Measurements from ENCODE around the gene HFM1.
"Not testable (repeated sequence)": the region's sequence is repeated elsewhere in the genome, so short reads cannot be mapped to it uniquely, and the experiment has no call there.

HFM1 gene

DNA sequence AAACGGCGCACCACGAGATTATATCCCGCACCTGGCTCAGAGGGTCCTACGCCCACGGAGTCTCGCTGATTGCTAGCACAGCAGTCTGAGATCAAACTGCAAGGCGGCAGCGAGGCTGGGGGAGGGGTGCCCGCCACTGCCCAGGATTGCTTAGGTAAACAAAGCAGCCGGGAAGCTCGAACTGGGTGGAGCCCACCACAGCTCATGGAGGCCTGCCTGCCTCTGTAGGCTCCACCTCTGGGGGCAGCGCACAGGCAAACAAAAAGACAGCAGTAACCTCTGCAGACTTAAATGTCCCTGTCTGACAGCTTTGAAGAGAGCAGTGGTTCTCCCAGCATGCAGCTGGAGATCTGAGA is 117.7 kb downstream of the HFM1 start:
- not testable (repeated sequence) for H2AK5ac ChIP-seq (ENCODE audit: low read depth, low read length); H4K8ac ChIP-seq (ENCODE audit: low read depth, low read length); H3K36me3 ChIP-seq (replicated peaks in 1 of 2; ENCODE audit: control insufficient read depth in 2 of 2, insufficient read depth in 2 of 2, low read length in 2 of 2); H3K9me3 ChIP-seq (replicated peaks in 1 of 2; ENCODE audit: control insufficient read depth in 2 of 2, insufficient read depth in 1 of 2, low read depth in 1 of 2, low read length in 2 of 2); H3K4me2 ChIP-seq (ENCODE audit: insufficient read depth, low read length, poor library complexity, severe bottlenecking); H2BK5ac ChIP-seq (ENCODE audit: low read length); H3K9ac ChIP-seq (ENCODE audit: low read depth, low read length, poor library complexity); H3K14ac ChIP-seq (ENCODE audit: low read length); DNase-seq (ENCODE audit: low spot score); H3K4me3 ChIP-seq (ENCODE audit: low read length in 2 of 2); H2BK120ac ChIP-seq (ENCODE audit: low read depth, low read length); H2AFZ ChIP-seq (ENCODE audit: low read length); H3K4ac ChIP-seq (ENCODE audit: low read length); H3K23ac ChIP-seq (ENCODE audit: low read depth, low read length, poor library complexity); H2BK15ac ChIP-seq (ENCODE audit: low read length); H3K27me3 ChIP-seq (ENCODE audit: control insufficient read depth in 3 of 3, insufficient read depth in 3 of 3, low read depth in 1 of 3, low read length in 3 of 3); H4K91ac ChIP-seq (ENCODE audit: low read depth, low read length, poor library complexity); H3K4me1 ChIP-seq (ENCODE audit: control insufficient read depth in 2 of 2, insufficient read depth in 1 of 2, low read depth in 1 of 2, low read length in 2 of 2); H2BK12ac ChIP-seq (ENCODE audit: low read length); H3K27ac ChIP-seq (replicated peaks; ENCODE audit: low read length); H3K79me1 ChIP-seq (ENCODE audit: low read depth, low read length); H3K18ac ChIP-seq (ENCODE audit: low read length)
- WGBS, 2 donors (ENCODE audit: extremely low coverage in 2 of 2, insufficient read length in 2 of 2, insufficient replicate concordance in 1 of 2): no CpG with 5 or more reads among the region's 13 CpGs

DNA sequence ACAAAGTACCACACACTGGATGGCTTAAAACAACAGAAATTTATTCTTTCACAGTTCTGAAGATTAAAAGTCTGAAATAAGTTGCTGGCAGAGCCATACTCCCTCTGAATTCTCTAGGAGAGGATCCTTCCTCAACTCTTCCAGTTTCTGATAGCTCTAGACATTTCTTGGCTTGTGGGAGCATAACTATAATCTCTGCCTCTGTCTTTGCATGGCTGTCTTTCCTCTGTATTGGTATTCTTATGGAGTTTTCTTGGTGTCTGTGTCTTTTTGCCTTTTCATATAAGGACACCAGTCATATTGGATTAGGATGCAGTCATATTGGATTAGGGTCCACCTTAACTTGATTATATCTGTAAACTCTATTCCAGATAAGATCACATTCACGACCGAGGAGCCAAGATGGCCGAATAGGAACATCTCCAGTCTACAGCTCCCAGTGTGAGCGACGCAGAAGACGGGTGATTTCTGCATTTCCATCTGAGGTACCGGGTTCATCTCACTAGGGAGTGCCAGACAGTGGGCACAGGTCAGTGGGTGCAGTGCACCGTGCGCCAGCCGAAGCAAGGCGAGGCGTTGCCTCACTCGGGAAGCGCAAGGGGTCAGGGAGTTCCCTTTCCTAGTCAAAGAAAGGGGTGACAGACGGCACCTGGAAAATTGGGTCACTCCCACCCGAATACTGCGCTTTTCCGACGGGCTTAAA is 118.2 kb downstream of the HFM1 start:
- H3K9ac ChIP-seq (ENCODE audit: low read depth, low read length, poor library complexity); H3K23ac ChIP-seq (ENCODE audit: low read depth, low read length, poor library complexity); H3K27ac ChIP-seq (replicated peaks; ENCODE audit: low read length): not testable (repeated sequence)

DNA sequence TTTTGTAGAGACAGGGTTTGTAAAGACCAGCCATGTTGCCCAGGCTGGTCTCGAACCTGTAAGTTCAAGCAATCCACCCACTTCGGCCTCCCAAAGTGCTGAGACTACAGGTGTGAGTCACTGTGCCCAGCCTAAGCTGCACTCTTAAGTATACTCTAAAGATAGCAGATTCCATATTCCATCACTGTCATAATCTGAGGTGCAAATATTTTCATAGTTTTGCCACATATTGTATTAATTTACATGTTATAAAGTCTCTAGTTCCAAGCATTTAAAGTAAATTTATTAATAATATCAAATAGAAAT is 121.3 kb downstream of the HFM1 start:
- no CpG with 5 or more reads among the region's 2 CpGs for WGBS, 2 donors (ENCODE audit: extremely low coverage in 2 of 2, insufficient read length in 2 of 2, insufficient replicate concordance in 1 of 2)
- H2BK120ac ChIP-seq (ENCODE audit: low read depth, low read length): no peak overlapping the region

More for the DNA sequence above, 118.2 kb downstream of the HFM1 start:
- H2BK15ac ChIP-seq (ENCODE audit: low read length); H3K9me3 ChIP-seq (replicated peaks in 1 of 2; ENCODE audit: control insufficient read depth in 2 of 2, insufficient read depth in 1 of 2, low read depth in 1 of 2, low read length in 2 of 2); H3K4me3 ChIP-seq (ENCODE audit: low read length in 2 of 2); H2BK12ac ChIP-seq (ENCODE audit: low read length); H3K4me2 ChIP-seq (ENCODE audit: insufficient read depth, low read length, poor library complexity, severe bottlenecking); H3K36me3 ChIP-seq (replicated peaks in 1 of 2; ENCODE audit: control insufficient read depth in 2 of 2, insufficient read depth in 2 of 2, low read length in 2 of 2); H4K91ac ChIP-seq (ENCODE audit: low read depth, low read length, poor library complexity); H2BK5ac ChIP-seq (ENCODE audit: low read length); H3K27me3 ChIP-seq (ENCODE audit: control insufficient read depth in 3 of 3, insufficient read depth in 3 of 3, low read depth in 1 of 3, low read length in 3 of 3); H2AK5ac ChIP-seq (ENCODE audit: low read depth, low read length); DNase-seq (ENCODE audit: low spot score); H3K14ac ChIP-seq (ENCODE audit: low read length); H3K4ac ChIP-seq (ENCODE audit: low read length); H3K79me1 ChIP-seq (ENCODE audit: low read depth, low read length); H3K4me1 ChIP-seq (ENCODE audit: control insufficient read depth in 2 of 2, insufficient read depth in 1 of 2, low read depth in 1 of 2, low read length in 2 of 2); H2AFZ ChIP-seq (ENCODE audit: low read length); H2BK120ac ChIP-seq (ENCODE audit: low read depth, low read length); H3K18ac ChIP-seq (ENCODE audit: low read length); H4K8ac ChIP-seq (ENCODE audit: low read depth, low read length): not testable (repeated sequence)
- WGBS, 2 donors (ENCODE audit: extremely low coverage in 2 of 2, insufficient read length in 2 of 2, insufficient replicate concordance in 1 of 2): no CpG with 5 or more reads among the region's 19 CpGs

DNA sequence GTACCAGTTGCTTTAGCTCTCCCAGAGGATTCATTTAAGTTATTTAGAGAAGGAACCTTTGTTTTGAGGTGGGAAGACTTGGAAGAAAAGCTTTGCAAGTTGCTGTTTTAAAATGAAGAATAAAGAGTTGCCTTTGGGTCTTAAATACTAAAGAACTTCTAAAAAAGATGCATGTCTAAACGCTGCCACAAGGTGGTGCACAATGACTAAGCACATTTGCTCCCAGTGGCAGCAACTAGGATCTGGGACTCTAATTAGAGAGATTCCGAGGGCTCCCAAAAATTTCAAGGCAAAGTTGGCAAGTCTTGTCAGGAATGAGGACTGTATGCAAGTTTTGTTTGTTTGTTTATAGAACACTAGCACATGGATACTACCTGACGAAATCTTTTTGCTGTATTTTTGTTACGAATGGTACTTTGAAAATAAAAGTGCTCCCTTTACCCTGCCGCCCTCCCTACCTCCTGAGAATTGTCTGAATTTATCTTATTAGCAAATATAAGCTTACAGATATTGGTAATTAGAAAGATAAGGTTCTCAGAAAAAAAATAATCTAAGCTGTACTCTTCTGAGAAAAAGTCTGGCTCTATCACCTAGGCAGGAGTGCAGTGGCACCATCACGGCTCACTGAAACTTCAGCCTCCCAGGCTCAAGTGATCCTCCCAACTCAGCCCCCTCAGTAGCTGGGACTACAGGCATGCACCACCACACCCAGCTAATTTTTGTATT is 121.8 kb downstream of the HFM1 start:
- Histone ChIP-seq H3K27me3 (ENCODE audit: control insufficient read depth in 3 of 3, insufficient read depth in 3 of 3, low read depth in 1 of 3, low read length in 3 of 3) (no peaks in the 10 kb centered on the region), H2BK120ac (ENCODE audit: low read depth, low read length) (no peak overlapping the region), H3K9ac (ENCODE audit: low read depth, low read length, poor library complexity) (no peak overlapping the region), H3K4me1 (ENCODE audit: control insufficient read depth in 2 of 2, insufficient read depth in 1 of 2, low read depth in 1 of 2, low read length in 2 of 2) (no peaks in the 10 kb centered on the region), H2BK15ac (ENCODE audit: low read length) (no peak overlapping the region), H3K79me1 (ENCODE audit: low read depth, low read length) (no peaks in the 10 kb centered on the region), H3K18ac (ENCODE audit: low read length) (no peak overlapping the region), H3K4me3 (ENCODE audit: low read length in 2 of 2) (no peak overlapping the region), H4K8ac (ENCODE audit: low read depth, low read length) (no peak overlapping the region), H3K14ac (ENCODE audit: low read length) (no peak overlapping the region), H3K27ac (replicated peaks; ENCODE audit: low read length) (no peak overlapping the region), H2BK12ac (ENCODE audit: low read length) (no peak overlapping the region), H2AK5ac (ENCODE audit: low read depth, low read length) (no peak overlapping the region), H4K91ac (ENCODE audit: low read depth, low read length, poor library complexity) (no peak overlapping the region), H2AFZ (ENCODE audit: low read length) (peak overlapping the region; percentile 24), H3K4me2 (ENCODE audit: insufficient read depth, low read length, poor library complexity, severe bottlenecking) (no peak overlapping the region), H2BK5ac (ENCODE audit: low read length) (no peak overlapping the region), H3K9me3 (replicated peaks in 1 of 2; ENCODE audit: control insufficient read depth in 2 of 2, insufficient read depth in 1 of 2, low read depth in 1 of 2, low read length in 2 of 2) (no peaks in the 10 kb centered on the region), H3K4ac (ENCODE audit: low read length) (no peak overlapping the region), H3K36me3 (replicated peaks in 1 of 2; ENCODE audit: control insufficient read depth in 2 of 2, insufficient read depth in 2 of 2, low read length in 2 of 2) (no peaks in the 10 kb centered on the region), H3K23ac (ENCODE audit: low read depth, low read length, poor library complexity) (no peak overlapping the region)
- DNase-seq (ENCODE audit: low spot score): peak; percentile 69
- no CpG with 5 or more reads among the region's 6 CpGs for WGBS, 2 donors (ENCODE audit: extremely low coverage in 2 of 2, insufficient read length in 2 of 2, insufficient replicate concordance in 1 of 2)

More for the DNA sequence above, 121.3 kb downstream of the HFM1 start:
- Histone ChIP-seq H3K23ac (ENCODE audit: low read depth, low read length, poor library complexity) (no peak overlapping the region), H3K27ac (replicated peaks; ENCODE audit: low read length) (no peak overlapping the region), H2BK15ac (ENCODE audit: low read length) (no peak overlapping the region), H3K14ac (ENCODE audit: low read length) (no peak overlapping the region), H2BK5ac (ENCODE audit: low read length) (no peak overlapping the region), H4K8ac (ENCODE audit: low read depth, low read length) (no peak overlapping the region), H3K4me3 (ENCODE audit: low read length in 2 of 2) (no peak overlapping the region), H3K18ac (ENCODE audit: low read length) (no peak overlapping the region), H3K9me3 (replicated peaks in 1 of 2; ENCODE audit: control insufficient read depth in 2 of 2, insufficient read depth in 1 of 2, low read depth in 1 of 2, low read length in 2 of 2) (no peaks in the 10 kb centered on the region), H2AK5ac (ENCODE audit: low read depth, low read length) (no peak overlapping the region), H3K9ac (ENCODE audit: low read depth, low read length, poor library complexity) (no peak overlapping the region), H3K27me3 (ENCODE audit: control insufficient read depth in 3 of 3, insufficient read depth in 3 of 3, low read depth in 1 of 3, low read length in 3 of 3) (no peaks in the 10 kb centered on the region), H3K36me3 (replicated peaks in 1 of 2; ENCODE audit: control insufficient read depth in 2 of 2, insufficient read depth in 2 of 2, low read length in 2 of 2) (no peaks in the 10 kb centered on the region), H2BK12ac (ENCODE audit: low read length) (no peak overlapping the region), H3K79me1 (ENCODE audit: low read depth, low read length) (no peaks in the 10 kb centered on the region), H4K91ac (ENCODE audit: low read depth, low read length, poor library complexity) (no peak overlapping the region), H3K4ac (ENCODE audit: low read length) (no peak overlapping the region), H3K4me2 (ENCODE audit: insufficient read depth, low read length, poor library complexity, severe bottlenecking) (no peak overlapping the region), H2AFZ (ENCODE audit: low read length) (no peak overlapping the region), H3K4me1 (ENCODE audit: control insufficient read depth in 2 of 2, insufficient read depth in 1 of 2, low read depth in 1 of 2, low read length in 2 of 2) (no peaks in the 10 kb centered on the region)
- DNase-seq (ENCODE audit: low spot score): no peak
